ENCODE results near the gene FAM47E.

FAM47E gene

DNA sequence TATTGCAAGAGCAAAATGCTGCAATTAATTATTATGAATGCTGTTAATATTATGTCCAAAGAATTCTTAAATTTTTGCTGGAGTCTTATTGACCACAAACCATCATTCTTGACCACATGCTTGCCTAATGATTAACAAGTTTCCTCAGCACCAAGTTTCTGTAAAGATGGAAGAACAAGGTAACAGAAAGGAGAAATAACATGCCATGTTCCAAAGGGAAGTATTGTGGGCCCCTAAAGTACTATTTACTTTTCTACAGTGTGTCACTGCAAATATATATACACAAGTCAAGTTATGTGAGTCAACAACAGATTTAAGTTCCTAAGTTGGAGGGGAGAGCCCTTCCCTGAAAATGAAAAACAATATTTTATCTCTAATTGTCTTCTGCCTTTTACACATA, 20.6 kb downstream of the FAM47E start:
- TF ChIP-seq, protein P1, sequence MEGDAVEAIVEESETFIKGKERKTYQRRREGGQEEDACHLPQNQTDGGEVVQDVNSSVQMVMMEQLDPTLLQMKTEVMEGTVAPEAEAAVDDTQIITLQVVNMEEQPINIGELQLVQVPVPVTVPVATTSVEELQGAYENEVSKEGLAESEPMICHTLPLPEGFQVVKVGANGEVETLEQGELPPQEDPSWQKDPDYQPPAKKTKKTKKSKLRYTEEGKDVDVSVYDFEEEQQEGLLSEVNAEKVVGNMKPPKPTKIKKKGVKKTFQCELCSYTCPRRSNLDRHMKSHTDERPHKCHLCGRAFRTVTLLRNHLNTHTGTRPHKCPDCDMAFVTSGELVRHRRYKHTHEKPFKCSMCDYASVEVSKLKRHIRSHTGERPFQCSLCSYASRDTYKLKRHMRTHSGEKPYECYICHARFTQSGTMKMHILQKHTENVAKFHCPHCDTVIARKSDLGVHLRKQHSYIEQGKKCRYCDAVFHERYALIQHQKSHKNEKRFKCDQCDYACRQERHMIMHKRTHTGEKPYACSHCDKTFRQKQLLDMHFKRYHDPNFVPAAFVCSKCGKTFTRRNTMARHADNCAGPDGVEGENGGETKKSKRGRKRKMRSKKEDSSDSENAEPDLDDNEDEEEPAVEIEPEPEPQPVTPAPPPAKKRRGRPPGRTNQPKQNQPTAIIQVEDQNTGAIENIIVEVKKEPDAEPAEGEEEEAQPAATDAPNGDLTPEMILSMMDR (IDR thresholded peaks at IDR 0.05; ENCODE audit: extremely low read depth, insufficient read depth, missing control alignments): no peak
- DNase-seq (ENCODE audit: low spot score): no peak
- in situ Hi-C loops (cut with MboI; ENCODE audit: low pct_unique_long_range_greater_than_20kb, low sequenced_read_pairs, unreplicated experiment): no loop called here

DNA sequence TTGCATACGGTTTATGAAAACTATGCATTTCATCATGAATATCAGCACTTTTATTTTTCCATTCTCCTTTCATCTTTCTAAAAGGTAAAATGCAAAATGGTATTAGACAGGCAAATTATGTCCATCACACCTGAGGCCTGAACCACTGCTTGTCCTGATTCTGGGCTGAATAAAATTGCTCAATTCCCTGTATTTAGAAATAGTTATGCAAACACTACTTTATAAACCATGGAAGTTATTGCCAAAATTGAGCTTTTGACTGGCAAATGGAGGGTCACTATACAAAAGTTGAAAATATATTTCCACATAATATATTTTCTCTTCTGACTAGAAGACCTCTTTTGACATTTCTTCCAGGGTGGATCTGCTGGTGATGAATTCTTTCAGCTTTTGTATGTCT, 21.1 kb downstream of the FAM47E start:
- TF ChIP-seq, protein P1 (IDR thresholded peaks at IDR 0.05; ENCODE audit: extremely low read depth, insufficient read depth, missing control alignments): no peak
- in situ Hi-C loops (cut with MboI; ENCODE audit: low pct_unique_long_range_greater_than_20kb, low sequenced_read_pairs, unreplicated experiment): no loop called here
- DNase-seq (ENCODE audit: low spot score): no peak

DNA sequence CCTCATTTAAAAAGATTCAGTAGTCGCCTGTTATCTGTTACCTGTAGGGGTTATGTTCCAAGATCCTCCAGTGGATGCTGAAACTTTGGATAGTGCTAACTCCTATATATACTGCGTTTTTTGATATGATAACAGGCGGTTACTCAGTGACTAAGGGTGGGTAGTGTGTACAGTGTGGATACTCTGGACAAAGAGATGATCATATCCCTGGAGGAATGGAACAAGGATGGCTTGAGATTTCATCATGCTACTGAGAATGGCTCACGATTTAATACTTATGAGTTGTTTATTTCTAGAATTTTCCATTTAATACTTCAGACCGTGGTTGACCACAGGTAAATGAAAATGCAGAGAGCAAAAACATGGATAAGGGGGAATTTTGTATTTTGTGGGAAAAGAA, 21.5 kb downstream of the FAM47E start:
- TF ChIP-seq, protein P1 (IDR thresholded peaks at IDR 0.05; ENCODE audit: extremely low read depth, insufficient read depth, missing control alignments): no peak
- no peak for DNase-seq (ENCODE audit: low spot score)
- in situ Hi-C loops (cut with MboI; ENCODE audit: low pct_unique_long_range_greater_than_20kb, low sequenced_read_pairs, unreplicated experiment): no loop called here

DNA sequence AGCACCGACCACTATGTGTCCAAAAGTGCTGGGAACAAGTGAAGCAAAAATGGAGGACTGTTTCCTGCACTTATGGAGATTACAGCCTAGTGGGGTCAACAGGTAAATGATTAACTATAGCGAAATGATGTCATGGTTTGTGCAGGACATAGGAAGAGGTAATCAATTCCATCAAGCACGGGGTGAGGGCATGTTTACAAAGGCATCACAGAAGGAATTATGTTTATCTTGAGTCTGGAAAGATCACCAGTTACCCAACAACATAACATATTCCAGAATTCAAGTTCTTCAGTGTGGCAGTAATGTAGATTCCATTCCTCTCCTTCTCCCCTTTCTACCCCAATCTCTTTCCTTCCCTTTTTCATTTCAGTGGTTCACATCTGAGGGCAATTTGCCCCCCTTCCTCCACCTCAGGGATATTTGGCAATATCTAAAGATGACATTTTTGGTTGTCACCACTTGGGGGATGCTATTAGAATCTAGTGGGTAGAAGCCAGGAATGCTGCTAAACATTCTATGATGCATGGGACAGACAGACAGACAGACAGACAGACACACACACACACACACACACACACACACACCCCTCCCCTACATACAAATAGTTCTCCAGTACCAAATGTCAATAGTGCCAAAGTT, 24.1 kb downstream of the FAM47E start:
- TF ChIP-seq, protein P1 (IDR thresholded peaks at IDR 0.05; ENCODE audit: extremely low read depth, insufficient read depth, missing control alignments): no peak
- in situ Hi-C loops (cut with MboI; ENCODE audit: low pct_unique_long_range_greater_than_20kb, low sequenced_read_pairs, unreplicated experiment): no loop called here
- DNase-seq (ENCODE audit: low spot score): no peak

DNA sequence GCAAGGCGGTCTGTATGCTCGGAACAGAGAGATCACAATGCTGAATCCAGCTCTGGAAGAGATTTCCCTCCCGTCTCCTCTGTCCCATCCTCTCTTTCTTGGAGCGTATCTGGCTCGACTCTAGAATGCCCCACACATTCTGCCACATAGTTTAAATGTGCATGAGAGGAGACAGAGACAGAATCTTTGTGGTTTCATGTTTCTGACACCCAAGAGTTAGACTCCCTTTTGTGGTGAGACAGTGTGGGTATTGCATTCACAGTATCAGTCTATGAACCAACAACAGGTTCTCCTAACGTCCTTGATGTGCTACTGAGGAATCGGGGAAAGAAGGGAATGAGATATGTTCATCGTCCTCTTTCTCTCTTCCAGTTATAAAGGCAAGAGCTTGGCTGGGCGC, 25.3 kb downstream of the FAM47E start:
- TF ChIP-seq, protein P1 (IDR thresholded peaks at IDR 0.05; ENCODE audit: extremely low read depth, insufficient read depth, missing control alignments): no peak
- in situ Hi-C loops (cut with MboI; ENCODE audit: low pct_unique_long_range_greater_than_20kb, low sequenced_read_pairs, unreplicated experiment): no loop called here
- DNase-seq (ENCODE audit: low spot score): no peak

DNA sequence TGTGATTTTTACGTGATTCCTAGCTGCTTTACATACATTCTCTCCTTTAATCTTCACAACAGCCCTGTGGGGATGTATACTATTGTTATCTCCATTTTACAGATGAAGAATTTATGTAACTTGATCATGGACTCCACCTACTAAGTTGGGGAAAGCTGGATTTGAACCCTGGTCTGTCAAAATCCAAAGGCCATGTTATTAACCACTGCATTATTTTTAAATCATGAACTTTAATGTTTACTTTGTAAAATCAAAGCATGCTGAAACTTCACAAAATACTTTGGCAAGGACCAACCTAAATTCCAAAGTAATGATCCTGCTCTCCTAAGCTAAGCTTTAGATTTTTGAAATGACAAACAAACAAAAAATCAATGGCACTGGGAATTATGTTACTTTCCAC, 26.1 kb downstream of the FAM47E start:
- TF ChIP-seq, protein P1 (IDR thresholded peaks at IDR 0.05; ENCODE audit: extremely low read depth, insufficient read depth, missing control alignments): no peak
- in situ Hi-C loops (cut with MboI; ENCODE audit: low pct_unique_long_range_greater_than_20kb, low sequenced_read_pairs, unreplicated experiment): no loop called here
- DNase-seq (ENCODE audit: low spot score): no peak
